Activated CD4-positive, alpha-beta memory T cell treated with anti-CD3 and anti-CD28 coated beads, Interleukin-2, amount 10 ng/mL, durations not matched to agents 7 days and 5 days (primary cell): ENCODE results near the gene TCP10L. TPM values are rescaled to one million over a fixed set of nuclear protein-coding genes. Genes with fewer than 3 reads are reported as not detected.
"Not testable (repeated sequence)": the region's sequence is repeated elsewhere in the genome, so short reads cannot be mapped to it uniquely, and the experiment has no call there.

Experiments used
- CTCF ChIA-PET: fragments of 350-600 bp; sonication (Branson Sonifier 250); formaldehyde crosslinking; loops from one replicate; lab custom pipeline; 2021; ENCODE audit warnings: antibody characterized with exemption, inconsistent platforms; lab: Charles Lee
- POLR2A ChIA-PET: fragments of 350-600 bp; sonication (Branson Sonifier 250); formaldehyde crosslinking; loops from one replicate; lab custom pipeline; 2021; ENCODE audit warnings: antibody characterized with exemption; lab: Charles Lee
- DNase-seq: peaks from one replicate; pipeline ENCODE4 v3.0.0-alpha.2; 2020
- H3K27ac Mint-ChIP-seq: one replicate; pipeline ENCODE4 v1.8.0; 2021; ENCODE audit warnings: mild to moderate bottlenecking, mixed read lengths
- H3K27me3 Mint-ChIP-seq: one replicate; pipeline ENCODE4 v1.8.0; 2021; ENCODE audit warnings: mixed read lengths
- H3K36me3 Mint-ChIP-seq: one replicate; pipeline ENCODE4 v1.8.0; 2021; ENCODE audit warnings: low read depth, mixed read lengths
- H3K4me1 Mint-ChIP-seq: one replicate; pipeline ENCODE4 v1.8.0; 2021; ENCODE audit warnings: mixed read lengths
- H3K4me3 Mint-ChIP-seq: one replicate; pipeline ENCODE4 v1.8.0; 2021; ENCODE audit warnings: mild to moderate bottlenecking, mixed read lengths
- H3K9me3 Mint-ChIP-seq: one replicate; pipeline ENCODE4 v1.8.0; 2021; ENCODE audit warnings: mixed read lengths
- total RNA-seq, 2 experiments: library from RNA; stranded (reverse); gene quantifications; one replicate each; pipeline ENCODE4 v1.2.3, GENCODE V29; 2021

The TCP10L gene
- total RNA-seq, 2 experiments from 2014 or later = 0.53 to 0.95 TPM

DNA sequence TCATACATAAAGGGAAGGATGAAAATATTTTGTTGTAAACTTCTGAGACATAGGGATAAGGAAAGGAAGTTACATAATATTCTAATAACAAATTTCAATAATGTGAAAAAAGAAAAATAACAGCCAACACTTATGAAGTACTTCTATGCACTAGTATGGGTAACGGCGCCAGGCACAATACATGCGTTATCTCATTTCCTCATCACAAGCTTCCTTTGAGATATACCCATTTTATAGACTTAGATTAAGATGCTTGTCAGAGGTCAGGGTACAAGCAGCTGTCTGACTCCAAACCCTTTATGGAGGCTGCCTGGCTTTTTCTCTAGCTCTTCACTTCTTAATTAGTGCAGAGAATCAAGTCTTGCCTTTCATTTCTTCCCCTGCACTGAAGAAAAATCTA, 41.3 kb downstream of the TCP10L start:
- Mint-ChIP-seq H3K4me3 (no peak overlapping the region), H3K36me3 (no peaks in the 10 kb centered on the region), H3K27ac (no peak overlapping the region), H3K9me3 (no peaks in the 10 kb centered on the region), H3K4me1 (no peaks in the 10 kb centered on the region), H3K27me3 (no peaks in the 10 kb centered on the region)
- no peak for DNase-seq
- CTCF ChIA-PET = no interaction called here
- POLR2A ChIA-PET = no interaction called here

DNA sequence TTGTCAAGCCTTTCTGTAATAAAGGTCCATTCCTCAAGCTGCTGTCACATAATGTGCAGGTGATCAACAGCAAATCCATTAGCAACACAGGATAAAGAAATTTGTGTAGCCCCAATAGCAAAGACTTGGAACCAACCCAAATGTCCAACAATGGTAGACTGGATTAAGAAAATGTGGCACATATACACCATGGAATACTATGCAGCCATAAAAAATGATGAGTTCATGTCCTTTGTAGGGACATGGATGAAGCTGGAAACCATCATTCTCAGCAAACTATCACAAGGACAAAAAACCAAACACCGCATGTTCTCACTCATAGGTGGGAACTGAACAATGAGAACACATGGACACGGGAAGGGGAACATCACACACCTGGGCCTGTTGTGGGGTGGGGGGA, 42.3 kb downstream of the TCP10L start:
- H3K4me3 Mint-ChIP-seq, DNase-seq, CTCF ChIA-PET, H3K4me1 Mint-ChIP-seq, H3K36me3 Mint-ChIP-seq, H3K9me3 Mint-ChIP-seq, H3K27me3 Mint-ChIP-seq, H3K27ac Mint-ChIP-seq: not testable (repeated sequence)
- POLR2A ChIA-PET = interaction anchor here (0.6 kb wide), 1 partner anchor 81 kb away, joined by 3 read pairs; no protein-coding TSS in a partner anchor

GRCh38 chr21:32539378-32539777, 45.9 kb downstream of the TCP10L start:
- Mint-ChIP-seq H3K36me3 (no peaks in the 10 kb centered on the region), H3K27me3 (no peaks in the 10 kb centered on the region), H3K9me3 (no peaks in the 10 kb centered on the region), H3K4me1 (peaks cover 12% of the 10 kb centered on the region), H3K27ac (no peak overlapping the region), H3K4me3 (no peak overlapping the region)
- ChIA-PET CTCF (no interaction called here), POLR2A (no interaction called here)
- DNase-seq = no peak

- H3K9me3 Mint-ChIP-seq = peaks cover 1% of the 10 kb centered on the region
- no peaks in the 10 kb centered on the region for H3K27me3 Mint-ChIP-seq
- no peak overlapping the region for H3K4me3 Mint-ChIP-seq
- H3K4me1 Mint-ChIP-seq = peaks cover 12% of the 10 kb centered on the region
- ChIA-PET POLR2A (no interaction called here), CTCF (interaction anchor here (1.1 to 1.6 kb wide), 2 partner anchors 31 to 32 kb away, joined by 3 to 8 read pairs; no protein-coding TSS in a partner anchor)
- DNase-seq = peak; percentile 31
- no peak overlapping the region for H3K27ac Mint-ChIP-seq
- no peaks in the 10 kb centered on the region for H3K36me3 Mint-ChIP-seq
Measured at GRCh38 chr21:32538147-32538792, 47.1 kb downstream of the TCP10L start.

DNA sequence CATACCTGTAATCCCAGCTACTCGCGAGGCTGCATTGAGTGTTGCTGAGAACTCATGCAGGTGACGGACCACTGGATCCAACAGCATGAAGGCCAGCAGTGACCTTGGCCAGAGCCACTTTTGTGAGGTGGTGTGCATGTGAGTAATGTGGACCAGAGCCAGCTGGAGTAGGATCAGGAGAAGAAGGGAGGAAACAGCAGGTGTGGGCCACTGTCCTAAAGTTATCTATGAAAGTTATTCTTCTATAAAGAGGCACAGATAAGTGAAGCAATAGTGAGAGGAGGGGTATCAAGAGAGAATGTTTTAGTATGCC, 47.8 kb downstream of the TCP10L start:
- Mint-ChIP-seq H3K9me3 (peaks cover 4% of the 10 kb centered on the region), H3K27ac (no peak overlapping the region), H3K4me3 (no peak overlapping the region), H3K27me3 (no peaks in the 10 kb centered on the region), H3K36me3 (no peaks in the 10 kb centered on the region), H3K4me1 (peaks cover 12% of the 10 kb centered on the region)
- DNase-seq = no peak
- ChIA-PET POLR2A (no interaction called here), CTCF (interaction anchor here (1.6 kb wide), 1 partner anchor 31 kb away, joined by 8 read pairs; no protein-coding TSS in a partner anchor)

GRCh38 chr21:32535612-32536011, 49.7 kb downstream of the TCP10L start:
- no peak overlapping the region for H3K4me3 Mint-ChIP-seq
- peaks cover 4% of the 10 kb centered on the region for H3K9me3 Mint-ChIP-seq
- POLR2A ChIA-PET = no interaction called here
- DNase-seq = no peak
- H3K27ac Mint-ChIP-seq = no peak overlapping the region
- no peaks in the 10 kb centered on the region for H3K27me3 Mint-ChIP-seq
- peaks cover 12% of the 10 kb centered on the region for H3K4me1 Mint-ChIP-seq
- CTCF ChIA-PET = no interaction called here
- no peaks in the 10 kb centered on the region for H3K36me3 Mint-ChIP-seq

DNA sequence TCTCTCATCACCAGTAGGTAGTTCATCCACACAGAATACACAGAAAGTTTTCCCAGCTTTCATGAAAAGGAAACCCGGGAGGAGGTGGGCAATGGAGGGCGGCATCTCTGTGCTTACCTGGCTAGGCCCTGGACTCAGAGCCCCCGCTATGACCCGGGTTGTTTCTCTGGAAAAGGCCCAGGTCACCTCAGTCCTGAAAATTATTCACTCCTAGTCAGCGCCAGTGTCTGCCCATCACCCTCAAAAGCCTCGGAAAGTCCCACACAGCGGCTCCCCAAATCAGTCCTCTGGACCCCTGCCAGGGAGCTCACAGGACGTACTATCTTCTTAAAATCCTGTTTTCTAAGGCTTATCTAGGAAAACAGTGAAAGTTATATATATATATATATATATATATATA, 51.2 kb downstream of the TCP10L start:
- ChIA-PET POLR2A (no interaction called here), CTCF (no interaction called here)
- no peak for DNase-seq
- H3K4me3 Mint-ChIP-seq = no peak overlapping the region
- H3K36me3 Mint-ChIP-seq = no peaks in the 10 kb centered on the region
- H3K27ac Mint-ChIP-seq = no peak overlapping the region
- peaks cover 4% of the 10 kb centered on the region for H3K9me3 Mint-ChIP-seq
- H3K4me1 Mint-ChIP-seq = peaks cover 12% of the 10 kb centered on the region
- H3K27me3 Mint-ChIP-seq = no peaks in the 10 kb centered on the region

GRCh38 chr21:32533611-32534010, 51.7 kb downstream of the TCP10L start:
- POLR2A ChIA-PET = no interaction called here

GRCh38 chr21:32533053-32533452, 52.3 kb downstream of the TCP10L start:
- Mint-ChIP-seq H3K36me3 (no peaks in the 10 kb centered on the region), H3K9me3 (peaks cover 4% of the 10 kb centered on the region), H3K4me3 (no peak overlapping the region), H3K4me1 (peaks cover 10% of the 10 kb centered on the region), H3K27ac (no peak overlapping the region), H3K27me3 (no peaks in the 10 kb centered on the region)
- CTCF ChIA-PET = no interaction called here
- POLR2A ChIA-PET = no interaction called here
- DNase-seq = no peak

More at GRCh38 chr21:32533611-32534010, 51.7 kb downstream of the TCP10L start:
- Mint-ChIP-seq H3K9me3 (peaks cover 4% of the 10 kb centered on the region), H3K36me3 (no peaks in the 10 kb centered on the region), H3K4me3 (no peak overlapping the region), H3K27ac (no peak overlapping the region), H3K27me3 (no peaks in the 10 kb centered on the region), H3K4me1 (peaks cover 12% of the 10 kb centered on the region)
- no peak for DNase-seq
- CTCF ChIA-PET = no interaction called here

GRCh38 chr21:32532636-32533035, 52.7 kb downstream of the TCP10L start:
- DNase-seq = no peak
- Mint-ChIP-seq H3K9me3 (peaks cover 4% of the 10 kb centered on the region), H3K36me3 (no peaks in the 10 kb centered on the region), H3K4me3 (no peak overlapping the region), H3K4me1 (peaks cover 10% of the 10 kb centered on the region), H3K27ac (no peak overlapping the region), H3K27me3 (no peaks in the 10 kb centered on the region)
- ChIA-PET POLR2A (no interaction called here), CTCF (no interaction called here)

DNA sequence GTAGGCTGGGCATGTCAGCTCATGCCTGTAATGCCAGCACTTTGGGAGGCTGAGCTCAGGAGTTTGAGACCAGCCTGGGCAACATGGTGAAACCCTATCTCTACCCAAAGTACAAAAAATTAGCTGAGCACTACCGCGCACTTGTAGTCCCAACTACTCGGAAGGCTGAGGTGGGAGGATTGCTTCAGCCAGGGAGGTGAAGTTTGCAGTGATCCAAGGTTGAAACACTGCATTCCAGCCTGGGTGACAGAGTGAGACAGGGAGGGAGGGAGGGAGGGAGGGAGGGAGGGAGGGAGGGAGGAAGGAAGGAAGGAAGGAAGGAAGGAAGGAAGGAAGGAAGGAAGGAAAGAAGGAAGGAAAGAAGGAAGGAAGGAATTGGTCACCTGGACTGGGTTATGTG, 53.8 kb downstream of the TCP10L start:
- POLR2A ChIA-PET, CTCF ChIA-PET, H3K9me3 Mint-ChIP-seq, H3K27me3 Mint-ChIP-seq, H3K4me3 Mint-ChIP-seq, H3K36me3 Mint-ChIP-seq, H3K4me1 Mint-ChIP-seq, H3K27ac Mint-ChIP-seq, DNase-seq: not testable (repeated sequence)

DNA sequence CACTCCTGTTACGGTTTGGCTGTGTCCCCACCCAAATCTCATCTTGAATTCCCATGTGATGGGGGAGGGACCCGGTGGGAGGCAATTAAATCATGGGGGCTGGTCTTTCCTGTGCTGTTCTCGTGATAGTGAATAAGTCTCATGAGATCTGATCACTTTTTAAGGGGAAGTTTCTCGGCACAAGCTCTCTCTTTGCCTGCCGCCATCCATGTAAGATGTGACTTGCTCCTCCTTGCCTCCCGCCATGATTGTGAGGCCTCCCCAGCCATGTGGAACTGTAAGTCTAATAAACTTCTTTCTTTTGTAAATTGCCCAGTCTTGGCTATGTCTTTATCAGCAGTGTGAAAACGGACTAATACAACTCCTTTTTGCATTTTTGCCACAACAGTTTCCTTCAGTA, 54.5 kb downstream of the TCP10L start:
- H3K27ac Mint-ChIP-seq, H3K4me1 Mint-ChIP-seq, H3K27me3 Mint-ChIP-seq, H3K4me3 Mint-ChIP-seq, CTCF ChIA-PET, POLR2A ChIA-PET, H3K9me3 Mint-ChIP-seq, DNase-seq, H3K36me3 Mint-ChIP-seq: not testable (repeated sequence)

GRCh38 chr21:32529679-32530078, 55.6 kb downstream of the TCP10L start:
- Mint-ChIP-seq H3K4me1 (no peaks in the 10 kb centered on the region), H3K27ac (no peak overlapping the region), H3K27me3 (no peaks in the 10 kb centered on the region), H3K9me3 (peaks cover 4% of the 10 kb centered on the region), H3K4me3 (no peak overlapping the region), H3K36me3 (no peaks in the 10 kb centered on the region)
- CTCF ChIA-PET = no interaction called here
- POLR2A ChIA-PET = no interaction called here
- DNase-seq = no peak

DNA sequence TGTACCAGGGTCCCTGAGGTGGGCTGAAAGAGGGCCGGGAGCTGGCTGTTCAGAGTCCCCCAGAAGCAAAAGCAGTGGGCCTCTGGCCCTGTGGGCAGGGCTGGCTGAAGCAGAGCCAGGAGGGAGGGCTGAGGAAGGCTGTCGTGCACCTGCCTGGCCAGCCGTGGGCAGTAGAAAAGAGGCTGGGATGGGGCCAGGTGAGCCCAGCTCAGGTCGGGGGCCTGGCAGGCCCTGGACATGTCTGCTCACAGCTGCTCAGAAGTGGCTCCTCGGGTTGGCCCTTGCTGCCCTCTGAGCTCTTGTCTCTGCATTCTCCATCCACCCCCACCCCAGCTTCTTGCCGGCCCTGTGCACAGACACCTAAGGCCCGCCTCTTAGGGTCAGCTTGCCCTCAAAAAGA, 60.0 kb downstream of the TCP10L start:
- Mint-ChIP-seq H3K27me3 (no peaks in the 10 kb centered on the region), H3K4me1 (no peaks in the 10 kb centered on the region), H3K27ac (no peak overlapping the region), H3K4me3 (no peak overlapping the region), H3K36me3 (no peaks in the 10 kb centered on the region), H3K9me3 (no peaks in the 10 kb centered on the region)
- ChIA-PET POLR2A (no interaction called here), CTCF (no interaction called here)
- DNase-seq = no peak
